GM23338 (cell line): ENCODE results near the gene SLC13A4. TPM values are rescaled to one million over a fixed set of nuclear protein-coding genes. Genes with fewer than 3 reads are reported as not detected.

Source experiments
- ATAC-seq: fragments of 200-7000 bp; cut with Tn5 transposase; 3 replicates; pipeline ENCODE4 v1.9.1; 2020
- DNase-seq: peaks from one replicate; pipeline ENCODE4 v3.0.0-alpha.2; 2015; ENCODE audit warnings: low spot score
- H2AFZ ChIP-seq: fragments of 200-600 bp; sonication (generic); 2 replicates; pipeline ENCODE4 v1.8.0; 2016; ENCODE audit warnings: antibody characterized with exemption, mild to moderate bottlenecking, moderate library complexity
- H3F3A ChIP-seq: fragments of 200-600 bp; sonication (generic); replicated peaks from 2 replicates; pipeline ENCODE4 v1.8.0; 2017; ENCODE audit warnings: antibody characterized with exemption, mixed run types, low read depth
- H3K27ac ChIP-seq: fragments of 200-600 bp; sonication (generic); 2 replicates; pipeline ENCODE4 v1.6.1; 2016; ENCODE audit warnings: low read depth
- H3K27me3 ChIP-seq: fragments of 200-600 bp; sonication (generic); 2 replicates; pipeline ENCODE4 v1.8.0; 2016; ENCODE audit warnings: mild to moderate bottlenecking, mixed run types, moderate library complexity; ENCODE audit not compliant: insufficient read depth
- H3K36me3 ChIP-seq: fragments of 200-600 bp; sonication (generic); 2 replicates; pipeline ENCODE4 v1.8.0; 2016; ENCODE audit warnings: mild to moderate bottlenecking; ENCODE audit not compliant: insufficient read depth
- H3K4me1 ChIP-seq: fragments of 200-600 bp; sonication (generic); 2 replicates; pipeline ENCODE4 v1.8.0; 2016; ENCODE audit warnings: mild to moderate bottlenecking, moderate library complexity; ENCODE audit not compliant: insufficient read depth
- H3K4me2 ChIP-seq: fragments of 200-600 bp; sonication (generic); 2 replicates; pipeline ENCODE4 v1.7.1; 2017; ENCODE audit warnings: mixed run types
- H3K4me3 ChIP-seq: fragments of 200-600 bp; sonication (generic); 2 replicates; pipeline ENCODE4 v1.6.1; 2016; ENCODE audit warnings: mixed run types
- H3K79me2 ChIP-seq: fragments of 200-600 bp; sonication (generic); replicated peaks from 2 replicates; pipeline ENCODE4 v1.8.0; 2017; ENCODE audit warnings: mild to moderate bottlenecking; ENCODE audit not compliant: insufficient read depth
- H3K9me2 ChIP-seq: fragments of 200-600 bp; sonication (generic); 2 replicates; pipeline ENCODE4 v1.8.0; 2017; ENCODE audit not compliant: insufficient read depth
- H4K20me1 ChIP-seq: fragments of 200-600 bp; sonication (generic); replicated peaks from 2 replicates; pipeline ENCODE4 v1.8.0; 2017; ENCODE audit warnings: mild to moderate bottlenecking; ENCODE audit not compliant: insufficient read depth
- H3K27ac Mint-ChIP-seq: 2 replicates; pipeline ENCODE4 v1.8.0; 2020; ENCODE audit warnings: inconsistent platforms, mild to moderate bottlenecking, moderate library complexity, mixed read lengths
- H3K27me3 Mint-ChIP-seq: 3 replicates; pipeline ENCODE4 v1.8.0; 2022; ENCODE audit warnings: low read depth, mild to moderate bottlenecking, moderate library complexity, mixed read lengths, inconsistent platforms; ENCODE audit not compliant: insufficient read depth, poor library complexity
- H3K36me3 Mint-ChIP-seq: 3 replicates; pipeline ENCODE4 v1.8.0; 2021; ENCODE audit warnings: low read depth, mild to moderate bottlenecking, inconsistent platforms, moderate library complexity, mixed read lengths
- H3K4me1 Mint-ChIP-seq: 3 replicates; pipeline ENCODE4 v1.8.0; 2020; ENCODE audit warnings: mild to moderate bottlenecking, inconsistent platforms, mixed read lengths
- H3K4me3 Mint-ChIP-seq: 3 replicates; pipeline ENCODE4 v1.8.0; 2021; ENCODE audit warnings: moderate library complexity, mild to moderate bottlenecking, inconsistent platforms, mixed read lengths
- H3K9me3 Mint-ChIP-seq: 3 replicates; pipeline ENCODE4 v1.8.0; 2020; ENCODE audit warnings: moderate library complexity, mild to moderate bottlenecking, inconsistent platforms, mixed read lengths
- CREB1 ChIP-seq: fragments of 250-450 bp; sonication (Bioruptor Pico); IDR thresholded peaks from 2 replicates; pipeline ENCODE4 v1.5.0; 2020; ENCODE audit warnings: low read depth, mild to moderate bottlenecking, moderate library complexity
- CTCF ChIP-seq, 2 experiments: fragments of 200-600 bp in 1 of 2; sonication (generic) in 1 of 2; conservative IDR thresholded peaks; 2 replicates each; pipeline versions ENCODE4 v1.5.1 to v1.6.1; 2016 to 2017; ENCODE audit warnings: antibody characterized with exemption in 2 of 2, low read depth in 2 of 2, mild to moderate bottlenecking in 2 of 2, moderate library complexity in 1 of 2
- ETS1 ChIP-seq: IDR thresholded peaks from 2 replicates; pipeline ENCODE4 v1.6.1; 2016; ENCODE audit warnings: antibody characterized with exemption
- EZH2 ChIP-seq: fragments of 200-600 bp; sonication (generic); IDR thresholded peaks from one replicate; pipeline ENCODE4 v1.8.0; 2017; ENCODE audit warnings: antibody characterized with exemption, mild to moderate bottlenecking, low read depth; ENCODE audit not compliant: unreplicated experiment
- EZH2phosphoT487 ChIP-seq: fragments of 200-600 bp; sonication (generic); IDR thresholded peaks from one replicate; pipeline ENCODE4 v1.8.1; 2018; ENCODE audit warnings: antibody characterized with exemption; ENCODE audit not compliant: unreplicated experiment
- JUNB ChIP-seq: IDR thresholded peaks from one replicate; pipeline ENCODE4 v1.6.1; 2016; ENCODE audit warnings: antibody characterized with exemption; ENCODE audit not compliant: unreplicated experiment
- NANOG ChIP-seq: IDR thresholded peaks from 2 replicates; pipeline ENCODE4 v1.6.1; 2016; ENCODE audit warnings: antibody characterized with exemption, borderline replicate concordance
- POLR2AphosphoS5 ChIP-seq: IDR thresholded peaks from 2 replicates; pipeline ENCODE4 v1.6.1; 2016; ENCODE audit warnings: antibody characterized with exemption, low read depth
- REST ChIP-seq: IDR thresholded peaks from one replicate; pipeline ENCODE4 v1.6.1; 2018; ENCODE audit warnings: antibody characterized with exemption; ENCODE audit not compliant: unreplicated experiment
- STAT1 ChIP-seq: IDR thresholded peaks from one replicate; pipeline ENCODE4 v1.6.1; 2016; ENCODE audit warnings: antibody characterized with exemption; ENCODE audit not compliant: unreplicated experiment
- ZNF114 ChIP-seq: fragments of 250-450 bp; sonication (Bioruptor Pico); IDR thresholded peaks from 2 replicates; pipeline ENCODE4 v1.5.0; 2020; ENCODE audit warnings: mild to moderate bottlenecking, moderate library complexity
- ZNF331 ChIP-seq: fragments of 250-450 bp; sonication (Bioruptor Pico); IDR thresholded peaks from 2 replicates; pipeline ENCODE4 v1.5.0; 2020; ENCODE audit warnings: low read depth, mild to moderate bottlenecking, moderate library complexity
- ZNF462 ChIP-seq: fragments of 250-450 bp; sonication (Bioruptor Pico); IDR thresholded peaks from 2 replicates; pipeline ENCODE4 v1.5.0; 2020; ENCODE audit warnings: mild to moderate bottlenecking, moderate library complexity
- long read RNA-seq: library from polyadenylated mRNA; unstranded; transcript quantifications from one replicate; pipeline ENCODE4 v2.0.0, GENCODE V29; 2020; ENCODE audit not compliant: unreplicated experiment
- polyA plus RNA-seq: library from polyadenylated mRNA; unstranded; fragments of >200 nt; fragmentation: Nextera tagmentation; extraction: Ambion mirVana; gene quantifications from 2 replicates; pipeline ENCODE4 v1.2.1, GENCODE V29; 2016
- total RNA-seq: library from RNA; depleted of rRNA; stranded (reverse); fragments of >200 nt; shearing (Covaris generic); gene quantifications from 2 replicates; pipeline ENCODE4 v1.2.3, GENCODE V29; 2014; rRNA removed

SLC13A4 gene
- total RNA-seq (1.7 and 2.4 TPM in 2 replicates), polyA plus RNA-seq (2.3 TPM in 2 replicates)
- long read RNA-seq = 0 reads

- Mint-ChIP-seq H3K27me3 (peaks cover 6% of the 10 kb centered on the region), H3K4me1 (peaks cover 14% of the 10 kb centered on the region), H3K9me3 (no peaks in the 10 kb centered on the region; the same call in 2 of the 3 replicates), H3K27ac (no peak within 1 kb of the TSS), H3K36me3 (no peaks in the 10 kb centered on the region), H3K4me3 (peak within 1 kb of the TSS; percentile 57; the same call in 2 of the 3 replicates)
- no peaks in the 10 kb centered on the region for H3K4me1 ChIP-seq
- H3K4me2 ChIP-seq = no peak within 1 kb of the TSS
- no peaks in the 10 kb centered on the region for H3F3A ChIP-seq
- H4K20me1 ChIP-seq = no peaks in the 10 kb centered on the region
- H3K27me3 ChIP-seq = no peaks in the 10 kb centered on the region
- H3K36me3 ChIP-seq = no peaks in the 10 kb centered on the region
- no peaks in the 10 kb centered on the region for H3K79me2 ChIP-seq
- peak; percentile 84 for ATAC-seq
- no peaks in the 10 kb centered on the region for H3K9me2 ChIP-seq
- H3K4me3 ChIP-seq = no peak within 1 kb of the TSS
- H3K27ac ChIP-seq = no peak within 1 kb of the TSS
- peak; percentile 90 for DNase-seq
- no peak for TF ChIP-seq REST
- TF ChIP-seq CREB1 = no peak
- TF ChIP-seq ZNF462 (CRISPR knock-in tag) = no peak
- TF ChIP-seq ZNF331 (CRISPR knock-in tag) = no peak
- TF ChIP-seq STAT1 = no peak
- TF ChIP-seq EZH2 = no peak
- TF ChIP-seq ZNF114 (CRISPR knock-in tag) = no peak
- no peak for TF ChIP-seq ETS1
- TF ChIP-seq JUNB = no peak
- TF ChIP-seq EZH2phosphoT487 = no peak
- no peak for TF ChIP-seq NANOG
- TF ChIP-seq POLR2AphosphoS5 = no peak
- TF ChIP-seq CTCF (conservative IDR thresholded peaks at IDR 0.05; ENCODE audit: low read depth in 2 of 2) = no peak
- H2AFZ ChIP-seq = peak within 1 kb of the TSS; percentile 5; the same call in 1 of the 2 replicates
These were observed at the start of gene SLC13A4 for GRCh38 chr7:135728136-135728669. SLC13A4 (minus strand) TSS chr7:135728186; CDS start chr7:135727496, 690 bp downstream.
